Right kidney (tissue), 1 donor: ENCODE results near the gene SEC24B.
"Not testable (repeated sequence)": the region's sequence is repeated elsewhere in the genome, so short reads cannot be mapped to it uniquely, and the experiment has no call there.

Experiments used
- DNase-seq: peaks from one replicate; pipeline ENCODE4 v3.0.0-alpha.2; 2016

The SEC24B gene

GRCh38 chr4:109506890-109507289 is 73.3 kb downstream of the SEC24B start:
- DNase-seq: no peak

DNA sequence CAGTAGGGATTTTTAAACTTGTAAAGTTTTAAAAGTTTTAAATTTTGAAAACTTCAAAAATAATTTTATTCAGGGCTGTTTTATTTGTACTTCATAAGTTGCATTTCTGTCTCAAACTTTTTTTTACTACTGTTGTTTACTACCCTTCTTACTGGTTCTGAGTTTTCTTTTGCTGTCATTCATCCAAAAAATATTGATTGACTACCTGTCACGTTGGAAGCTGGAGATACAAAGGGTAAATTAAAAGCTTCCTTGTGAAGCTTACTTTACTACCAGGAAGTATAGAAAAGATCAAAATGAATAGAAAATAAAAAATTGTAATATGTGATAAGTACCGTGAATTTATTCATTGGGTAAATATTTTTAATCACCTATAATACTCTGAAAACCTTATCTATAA is 77.1 kb downstream of the SEC24B start:
- no peak for DNase-seq

GRCh38 chr4:109511414-109511813 is 77.8 kb downstream of the SEC24B start:
- no peak for DNase-seq

DNA sequence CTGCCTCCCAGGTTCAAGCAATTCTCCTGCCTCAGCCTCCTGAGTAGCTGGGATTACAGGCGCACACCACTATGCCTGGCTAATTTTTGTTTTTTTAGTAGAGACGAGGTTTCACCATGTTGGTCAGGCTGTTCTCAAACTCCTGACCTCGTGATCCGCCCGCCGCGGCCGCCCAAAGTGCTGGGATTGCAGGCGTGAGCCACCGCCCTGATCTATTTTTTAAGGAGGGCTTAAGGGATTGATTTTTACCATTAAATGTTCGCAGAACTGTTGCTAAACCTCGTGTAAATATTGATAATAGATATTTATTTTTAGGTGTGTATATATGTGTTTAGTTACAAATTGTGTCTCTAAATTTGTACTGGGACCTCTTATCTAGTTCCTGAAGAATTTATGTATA is 79.8 kb downstream of the SEC24B start:
- DNase-seq: not testable (repeated sequence)

GRCh38 chr4:109532182-109532581 is 98.6 kb downstream of the SEC24B start:
- DNase-seq: no peak

GRCh38 chr4:109545401-109545800 is 111.8 kb downstream of the SEC24B start:
- no peak for DNase-seq

GRCh38 chr4:109547394-109547793 is 113.8 kb downstream of the SEC24B start:
- no peak for DNase-seq

- no peak for DNase-seq
These were observed 115.0 kb downstream of the SEC24B start for GRCh38 chr4:109548655-109549054.

GRCh38 chr4:109552237-109552636 is 118.6 kb downstream of the SEC24B start:
- no peak for DNase-seq

GRCh38 chr4:109553130-109553529 is 119.5 kb downstream of the SEC24B start:
- no peak for DNase-seq

- no peak for DNase-seq
These were observed 121.4 kb downstream of the SEC24B start for GRCh38 chr4:109554971-109555370.

- no peak for DNase-seq
These were observed 123.8 kb downstream of the SEC24B start for GRCh38 chr4:109557433-109557832.

- not testable (repeated sequence) for DNase-seq
These were observed 124.5 kb downstream of the SEC24B start for GRCh38 chr4:109558095-109558494.

DNA sequence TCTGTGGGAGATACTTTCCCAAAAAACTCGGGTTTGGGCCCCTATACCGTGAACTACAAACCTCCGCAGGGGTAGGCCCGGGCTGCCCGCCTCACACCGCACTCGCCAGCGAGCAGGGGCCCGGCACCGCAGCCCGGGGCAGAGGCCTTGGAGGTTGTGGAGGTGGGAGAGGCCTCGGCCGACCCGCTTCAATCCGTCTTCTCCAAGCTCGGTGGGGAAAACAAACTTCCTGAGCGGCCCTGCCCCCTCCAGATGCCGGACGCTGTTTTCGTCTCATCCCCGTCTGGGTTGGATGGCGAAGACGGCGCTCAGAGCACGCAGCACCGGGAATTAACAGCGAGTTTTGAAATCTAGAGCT is 126.0 kb downstream of the SEC24B start:
- no peak for DNase-seq

DNA sequence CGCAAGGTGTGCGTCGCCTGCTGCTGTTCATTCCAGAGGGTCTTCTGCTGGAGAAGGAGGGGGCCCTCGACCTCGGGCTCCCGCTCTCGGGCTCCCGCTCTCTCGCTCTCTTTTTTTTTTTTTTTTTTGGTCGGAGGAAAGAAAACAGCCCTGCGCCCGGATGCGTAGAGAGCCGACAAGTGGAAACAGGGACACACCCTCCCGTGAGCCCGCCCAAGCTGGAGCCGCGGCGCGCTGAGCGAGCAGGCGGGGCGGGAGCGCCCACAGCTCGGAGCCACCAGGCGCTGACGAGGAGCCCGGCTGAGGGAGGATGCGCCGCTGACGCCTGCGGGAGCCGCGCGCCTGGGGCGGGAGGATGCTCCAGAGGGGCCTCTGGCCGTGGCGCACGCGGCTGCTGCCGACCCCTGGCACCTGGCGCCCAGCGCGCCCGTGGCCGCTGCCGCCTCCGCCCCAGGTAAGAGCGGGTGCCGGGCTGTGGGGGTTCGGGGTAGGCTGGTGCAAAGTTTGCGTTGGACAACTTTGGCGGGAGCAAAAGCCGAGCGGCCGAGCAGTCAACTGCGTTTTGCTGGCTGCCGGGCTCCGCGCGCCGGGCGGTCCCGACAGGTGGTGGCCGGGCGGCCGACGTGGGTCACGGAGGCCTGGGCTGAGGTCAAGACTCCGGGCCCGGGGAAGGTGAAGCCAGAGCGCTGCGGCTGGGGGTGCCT is 126.5 kb downstream of the SEC24B start, which contains the start of gene MCUB:
MCUB (plus strand) TSS at position 264 of the 704 bp plus-strand sequence; CDS start at position 356, 92 bp downstream.
- peak; percentile 86 for DNase-seq

GRCh38 chr4:109560687-109561461 is 127.3 kb downstream of the SEC24B start:
- DNase-seq: no peak

DNA sequence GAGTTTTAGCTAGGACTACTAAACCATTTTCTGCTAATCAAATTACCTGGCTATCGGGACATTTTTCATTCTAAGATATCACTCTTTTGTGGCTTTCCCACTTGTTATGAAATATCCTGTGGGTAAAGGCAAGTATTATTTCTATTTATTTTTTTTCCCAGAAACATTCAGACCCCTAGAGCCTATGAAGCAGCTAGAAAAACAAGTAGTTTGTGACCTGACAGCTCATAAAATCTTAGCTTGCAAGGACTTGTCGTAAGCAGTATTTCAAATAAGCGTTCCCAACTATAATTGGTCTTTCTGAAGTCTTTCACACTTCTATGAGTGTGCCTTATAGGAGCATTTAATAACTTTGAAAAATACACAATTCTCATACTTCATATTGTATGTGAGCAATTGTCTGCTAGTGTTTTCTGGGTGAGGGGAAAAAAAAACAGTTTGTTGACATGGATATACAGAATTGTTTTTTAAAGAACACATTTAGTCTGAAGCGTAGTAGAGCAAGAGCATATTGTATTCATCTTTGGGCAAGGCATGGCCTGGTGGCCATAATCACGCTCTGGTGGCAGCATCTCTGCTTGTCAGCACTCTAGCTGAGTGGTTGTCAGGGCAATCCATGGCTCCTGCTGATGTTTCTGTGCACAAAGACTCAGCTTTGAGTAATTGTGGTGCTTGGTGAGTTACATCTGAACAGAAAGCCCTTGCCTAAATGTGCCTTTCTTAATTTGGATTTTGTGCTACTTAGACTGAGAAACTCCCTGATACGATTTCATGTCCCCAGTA is 129.0 kb downstream of the SEC24B start:
- DNase-seq: no peak

- DNase-seq: no peak
These were observed 137.9 kb downstream of the SEC24B start for GRCh38 chr4:109571494-109571893.

DNA sequence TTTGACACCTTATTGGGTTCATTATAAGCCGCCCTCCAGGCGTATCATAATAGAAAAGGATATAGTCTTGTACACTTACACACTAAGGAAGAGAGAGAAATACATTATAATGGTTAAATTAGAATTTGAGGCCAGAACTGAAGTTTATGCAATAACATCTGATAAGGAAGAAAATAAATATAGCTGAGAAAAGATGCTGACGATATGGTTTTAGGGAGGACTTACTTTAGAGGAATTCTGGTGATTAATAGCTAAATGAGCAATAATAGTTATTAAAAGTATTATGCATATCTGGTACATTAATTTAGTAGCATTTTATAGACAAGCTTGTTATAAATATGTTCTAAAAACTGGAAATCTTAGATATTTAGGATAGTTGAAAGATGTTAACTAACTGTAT is 138.5 kb downstream of the SEC24B start:
- no peak for DNase-seq

- DNase-seq: no peak
These were observed 140.8 kb downstream of the SEC24B start for GRCh38 chr4:109574443-109574850.

DNA sequence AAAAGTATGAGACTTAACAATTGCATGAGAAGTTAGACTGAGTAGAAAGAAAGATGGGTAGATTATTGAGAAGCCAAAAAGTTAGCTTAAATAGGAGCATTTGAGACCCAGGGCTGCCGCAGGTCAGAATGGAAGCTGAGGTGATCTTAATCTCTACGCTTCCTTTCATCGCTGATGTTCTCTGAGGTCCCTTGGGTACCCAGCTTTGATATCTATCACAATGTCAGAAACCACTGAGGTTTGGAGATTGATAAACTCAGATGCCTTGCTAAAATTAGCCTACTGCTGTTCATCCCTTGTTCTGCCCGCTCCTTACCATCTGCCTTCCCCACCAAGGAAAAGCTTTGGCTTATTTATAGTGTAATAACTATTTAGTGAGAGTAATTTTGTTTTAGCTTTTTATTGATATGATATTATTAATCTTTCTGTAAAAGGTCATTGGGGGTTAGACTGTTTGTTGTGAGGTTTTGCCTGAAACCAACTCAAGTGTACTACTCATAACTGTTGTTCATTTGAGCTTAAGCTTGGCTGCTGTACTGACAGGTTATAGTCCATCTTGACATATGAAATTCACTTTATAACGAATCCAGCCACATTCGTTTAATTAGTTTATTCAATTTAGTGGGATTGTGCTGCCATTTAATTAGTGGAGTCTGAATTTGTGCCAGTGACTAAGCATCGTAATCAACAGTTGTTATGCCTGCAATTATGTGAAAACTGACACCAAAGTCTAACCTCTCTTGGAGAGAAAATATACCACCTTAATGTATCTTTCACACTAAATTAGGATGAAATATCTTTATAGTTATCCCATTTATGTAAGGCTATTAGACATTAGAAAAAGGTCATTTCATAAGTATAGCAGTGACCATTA is 141.6 kb downstream of the SEC24B start:
- no peak for DNase-seq

- no peak for DNase-seq
These were observed 142.8 kb downstream of the SEC24B start for GRCh38 chr4:109576462-109576861.
